GM19023 (cell line): Measurements from ENCODE around the gene ZW10.
"Not testable (repeated sequence)": the region's sequence is repeated elsewhere in the genome, so short reads cannot be mapped to it uniquely, and the experiment has no call there.

Experiments
- ATAC-seq: cut with Tn5 transposase; IDR thresholded peaks from one replicate; pipeline ENCODE4 v1.9.1; 2021; ENCODE audit warnings: mild to moderate bottlenecking, moderate library complexity; ENCODE audit not compliant: unreplicated experiment

The ZW10 gene

GRCh38 chr11:113760241-113760640 lies 13.3 kb downstream of the ZW10 start:
- ATAC-seq, result no peak

- no peak for ATAC-seq
Measured at GRCh38 chr11:113752932-113753331, 20.6 kb downstream of the ZW10 start.

- ATAC-seq, result no peak
Measured at GRCh38 chr11:113736323-113736722, 37.2 kb downstream of the ZW10 start.

- no peak for ATAC-seq
Measured at GRCh38 chr11:113732092-113732491, 41.4 kb downstream of the ZW10 start.

GRCh38 chr11:113730887-113731726 lies 42.4 kb downstream of the ZW10 start:
- no peak for ATAC-seq

- ATAC-seq, result no peak
Measured at GRCh38 chr11:113729456-113729855, 44.0 kb downstream of the ZW10 start.

- no peak for ATAC-seq
Measured at GRCh38 chr11:113728814-113729213, 44.7 kb downstream of the ZW10 start.

GRCh38 chr11:113725913-113726312 lies 47.6 kb downstream of the ZW10 start:
- ATAC-seq, result no peak

GRCh38 chr11:113725407-113725806 lies 48.1 kb downstream of the ZW10 start:
- ATAC-seq, result no peak

- ATAC-seq, result no peak
Measured at GRCh38 chr11:113724778-113725177, 48.7 kb downstream of the ZW10 start.

GRCh38 chr11:113723787-113724186 lies 49.7 kb downstream of the ZW10 start:
- no peak for ATAC-seq

- no peak for ATAC-seq
Measured at GRCh38 chr11:113722934-113723333, 50.6 kb downstream of the ZW10 start.

- no peak for ATAC-seq
Measured at GRCh38 chr11:113722221-113722620, 51.3 kb downstream of the ZW10 start.

GRCh38 chr11:113721462-113722066 lies 51.9 kb downstream of the ZW10 start:
- no peak for ATAC-seq

GRCh38 chr11:113720478-113720877 lies 53.0 kb downstream of the ZW10 start:
- ATAC-seq, result not testable (repeated sequence)

- no peak for ATAC-seq
Measured at GRCh38 chr11:113715882-113716625, 57.4 kb downstream of the ZW10 start.

GRCh38 chr11:113715273-113715672 lies 58.2 kb downstream of the ZW10 start:
- ATAC-seq, result no peak

- ATAC-seq, result no peak
Measured at GRCh38 chr11:113710989-113711388, 62.5 kb downstream of the ZW10 start.

GRCh38 chr11:113705871-113706655 lies 67.4 kb downstream of the ZW10 start, which contains the start of gene TMPRSS5:
Gene TMPRSS5, minus strand, starts transcription at chr11:113706308. Its CDS starts 84 bp downstream, at chr11:113706224.
- ATAC-seq, result no peak

- ATAC-seq, result not testable (repeated sequence)
Measured at GRCh38 chr11:113703551-113703950, 69.9 kb downstream of the ZW10 start.

GRCh38 chr11:113701491-113701890 lies 72.0 kb downstream of the ZW10 start:
- ATAC-seq, result no peak
